T-cell (primary cell): ENCODE results near the gene RNASEL. TPM values are rescaled to one million over a fixed set of nuclear protein-coding genes. Genes with fewer than 3 reads are reported as not detected.

Experiments used
- ATAC-seq, 4 experiments: fragments of 200-7000 bp in 3 of 4; fragments of 150-1000 bp in 1 of 4; cut with Tn5 transposase; replicated peaks in 1 of 4; 1 replicate in 3 of 4; 2 replicates in 1 of 4; pipeline ENCODE4 v1.10.0; 2021; ENCODE audit warnings: moderate library complexity in 3 of 4, mild to moderate bottlenecking in 2 of 4, moderate number of reproducible peaks in 1 of 4
- CTCF ChIA-PET, 2 donors: fragments of 300-600 bp; sonication (Branson Sonifier 250); formaldehyde crosslinking; loops; one replicate each; lab custom pipeline; 2022; ENCODE audit warnings: antibody characterized with exemption in 2 of 2; lab: Charles Lee
- POLR2A ChIA-PET, 2 donors: fragments of 300-600 bp; sonication (Branson Sonifier 250); formaldehyde crosslinking; loops; one replicate each; lab custom pipeline; 2022; ENCODE audit warnings: antibody characterized with exemption in 2 of 2; lab: Charles Lee
- DNase-seq, 35 experiments: peaks; one replicate each; pipeline versions ENCODE4 v3.0.0 to v3.0.0-alpha.2; 2013 to 2023
- H3K27ac ChIP-seq: one replicate; pipeline ENCODE4 v1.5.1; 2013; ENCODE audit warnings: low read length
- H3K27me3 ChIP-seq, 2 experiments: replicated peaks in 1 of 2; 1 replicate in 1 of 2; 2 replicates in 1 of 2; pipeline versions ENCODE4 v1.6.1 to v1.7.0; 2013; ENCODE audit warnings: low read length in 1 of 2, mixed read lengths in 1 of 2; ENCODE audit not compliant: control insufficient read depth in 2 of 2, insufficient read depth in 2 of 2; ENCODE audit errors: extremely low read depth in 1 of 2
- H3K36me3 ChIP-seq, 2 donors: 1 replicate in 1 of 2; 2 replicates in 1 of 2; pipeline versions ENCODE4 v1.6.1 to v1.7.0; 2013; ENCODE audit warnings: low read length in 1 of 2; ENCODE audit not compliant: control insufficient read depth in 2 of 2, insufficient read depth in 1 of 2; ENCODE audit errors: extremely low read depth in 1 of 2
- H3K4me1 ChIP-seq, 2 experiments: 1 replicate in 1 of 2; 2 replicates in 1 of 2; pipeline versions ENCODE4 v1.6.1 to v1.7.0; 2013; ENCODE audit warnings: low read length in 2 of 2, mixed read lengths in 1 of 2; ENCODE audit not compliant: insufficient read depth in 2 of 2, control insufficient read depth in 1 of 2; ENCODE audit errors: extremely low read depth in 1 of 2
- H3K4me3 ChIP-seq, 2 donors: 1 replicate in 1 of 2; 2 replicates in 1 of 2; pipeline versions ENCODE4 v1.5.1 to v1.7.0; 2013; ENCODE audit warnings: mild to moderate bottlenecking in 2 of 2, low read length in 1 of 2, moderate library complexity in 1 of 2; ENCODE audit not compliant: control insufficient read depth in 1 of 2; ENCODE audit errors: extremely low read depth in 1 of 2
- H3K9me3 ChIP-seq: 2 replicates; pipeline ENCODE4 v1.7.0; 2013
- H3K27ac Mint-ChIP-seq, 2 donors: one replicate each; pipeline ENCODE4 v1.8.0; 2020 to 2021; ENCODE audit warnings: mild to moderate bottlenecking in 2 of 2, mixed read lengths in 2 of 2
- H3K27me3 Mint-ChIP-seq, 2 donors: one replicate each; pipeline ENCODE4 v1.8.0; 2021 to 2022; ENCODE audit warnings: mixed read lengths in 2 of 2
- H3K36me3 Mint-ChIP-seq: one replicate; pipeline ENCODE4 v1.8.0; 2021; ENCODE audit warnings: mixed read lengths
- H3K4me1 Mint-ChIP-seq, 3 donors: one replicate each; pipeline ENCODE4 v1.8.0; 2020 to 2022; ENCODE audit warnings: mixed read lengths in 3 of 3, mild to moderate bottlenecking in 1 of 3
- H3K4me3 Mint-ChIP-seq, 3 donors: one replicate each; pipeline ENCODE4 v1.8.0; 2020 to 2022; ENCODE audit warnings: mild to moderate bottlenecking in 3 of 3, mixed read lengths in 3 of 3, moderate library complexity in 3 of 3
- H3K9me3 Mint-ChIP-seq, 3 donors: one replicate each; pipeline ENCODE4 v1.8.0; 2020 to 2022; ENCODE audit warnings: mixed read lengths in 3 of 3
- WGBS: methylation state at CpG from one replicate; pipeline ENCODE4 v1.1.5; 2013; ENCODE audit warnings: missing lambda C conversion rate; ENCODE audit not compliant: insufficient coverage; 5-methylcytosine and 5-hydroxymethylcytosine counted together
- total RNA-seq, 35 experiments: library from RNA in 6 of 35; stranded (reverse) in 6 of 35; fragments of 120-200 nt in 1 of 35; gene quantifications; one replicate each; pipeline versions ENCODE4 v1.2.1 to v1.2.4 and lab custom pipeline; 2013 to 2026

Gene RNASEL
- total RNA-seq, 5 donors from 2014 or later (not counting 1 experiment from before 2014, with no cell fraction given): 10.5 to 20.8 (median 18.7) TPM

DNA sequence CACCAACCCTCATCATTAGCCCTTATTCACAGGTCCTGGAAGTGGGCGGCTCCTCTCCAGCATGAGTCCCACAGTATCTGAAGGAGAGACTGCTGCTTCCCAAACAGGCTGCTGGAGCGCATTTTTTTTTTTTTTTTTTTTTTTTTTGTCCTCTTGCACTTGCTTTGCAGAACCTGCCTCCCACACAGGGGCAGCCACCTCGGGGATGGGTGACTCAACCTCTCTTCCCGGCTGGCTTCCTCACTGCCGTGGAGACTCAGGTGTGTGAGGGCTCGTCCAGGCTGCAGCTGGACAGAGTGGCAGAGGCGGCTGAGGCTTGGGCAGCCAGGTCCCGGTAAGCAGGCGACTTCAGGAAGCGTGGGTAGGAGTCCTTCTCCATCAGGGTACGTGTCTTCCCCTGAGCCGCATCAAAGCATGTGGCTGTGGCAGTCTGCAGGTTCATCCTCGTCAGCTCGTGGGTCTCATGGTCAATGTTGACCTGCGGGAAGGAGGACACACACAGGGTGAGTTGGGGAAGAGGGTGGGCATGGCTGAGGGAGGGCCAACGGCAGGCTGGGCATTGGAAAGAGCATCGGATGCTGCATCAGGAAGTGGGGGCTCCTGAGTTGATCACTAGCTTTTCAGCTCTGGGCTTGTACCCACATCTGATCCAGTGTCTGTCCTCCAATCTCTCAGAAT, 11.1 kb upstream of the RNASEL start:
- Mint-ChIP-seq H3K27me3 (no peaks in the 10 kb centered on the region), H3K9me3 (no peaks in the 10 kb centered on the region), H3K4me1 (peaks cover 0 to 12% (median 4%) of the 10 kb centered on the region in 3 donors), H3K36me3 (peaks cover 4% of the 10 kb centered on the region), H3K27ac (no peak overlapping the region), H3K4me3 (no peak overlapping the region)
- ATAC-seq: no peak
- no peak for DNase-seq
- Histone ChIP-seq H3K4me1 (peaks cover 12 to 25% of the 10 kb centered on the region in 2 experiments), H3K27ac (no peak overlapping the region), H3K9me3 (no peaks in the 10 kb centered on the region), H3K36me3 (peaks cover 0 to 2% of the 10 kb centered on the region in 2 donors), H3K4me3 (no peak overlapping the region), H3K27me3 (peaks cover 0 to 3% of the 10 kb centered on the region in 2 experiments)
- WGBS: 85% methylated on average over 14 of the region's 17 CpGs
- ChIA-PET CTCF (interaction anchor here (0.5 to 11.7 kb wide), 13 partner anchors 9 to 192 kb away, joined by 3 to 257 read pairs (median 4); partner anchors contain the start of genes NPL (in 1 of the 2) and RNASEL (in 1 of the 2)), POLR2A (no interaction called here)

DNA sequence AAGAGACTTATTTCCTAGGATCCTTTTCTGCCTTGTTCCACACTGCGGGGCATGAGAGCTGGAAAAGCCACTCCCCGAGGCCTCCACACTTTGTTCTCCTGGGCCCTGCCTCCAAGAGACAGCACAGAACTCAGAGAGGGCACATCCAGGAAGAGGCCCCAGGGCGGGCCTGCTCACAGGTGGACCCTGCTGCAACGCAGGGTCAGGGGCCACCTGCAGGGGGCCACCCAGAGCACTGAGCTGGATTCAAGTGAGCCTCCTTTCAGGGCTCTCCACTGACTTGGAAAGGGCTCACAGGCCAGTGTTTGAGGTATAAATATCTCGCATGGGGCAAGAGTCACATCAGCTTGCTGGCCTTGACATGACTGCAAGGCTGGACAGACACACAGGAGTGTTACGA, 10.3 kb upstream of the RNASEL start:
- ChIA-PET POLR2A (no interaction called here), CTCF (interaction anchor here (0.5 to 11.7 kb wide), 8 partner anchors 8 to 535 kb away, joined by 3 to 257 read pairs (median 4); partner anchors contain the start of gene NPL (in 1 of the 2))
- Histone ChIP-seq H3K4me1 (peaks cover 10 to 21% of the 10 kb centered on the region in 2 experiments), H3K27ac (no peak overlapping the region), H3K4me3 (no peak overlapping the region), H3K36me3 (peaks cover 0 to 2% of the 10 kb centered on the region in 2 donors), H3K9me3 (no peaks in the 10 kb centered on the region), H3K27me3 (no peaks in the 10 kb centered on the region)
- no peaks in the 10 kb centered on the region for H3K27me3 Mint-ChIP-seq
- H3K4me1 Mint-ChIP-seq: peaks cover 0 to 6% (median 3%) of the 10 kb centered on the region in 3 donors
- H3K27ac Mint-ChIP-seq: no peak overlapping the region
- WGBS: 89% methylated on average over 6 of the region's 6 CpGs
- ATAC-seq (no peak), DNase-seq (no peak)
- H3K36me3 Mint-ChIP-seq: peaks cover 4% of the 10 kb centered on the region
- no peaks in the 10 kb centered on the region for H3K9me3 Mint-ChIP-seq
- no peak overlapping the region for H3K4me3 Mint-ChIP-seq

DNA sequence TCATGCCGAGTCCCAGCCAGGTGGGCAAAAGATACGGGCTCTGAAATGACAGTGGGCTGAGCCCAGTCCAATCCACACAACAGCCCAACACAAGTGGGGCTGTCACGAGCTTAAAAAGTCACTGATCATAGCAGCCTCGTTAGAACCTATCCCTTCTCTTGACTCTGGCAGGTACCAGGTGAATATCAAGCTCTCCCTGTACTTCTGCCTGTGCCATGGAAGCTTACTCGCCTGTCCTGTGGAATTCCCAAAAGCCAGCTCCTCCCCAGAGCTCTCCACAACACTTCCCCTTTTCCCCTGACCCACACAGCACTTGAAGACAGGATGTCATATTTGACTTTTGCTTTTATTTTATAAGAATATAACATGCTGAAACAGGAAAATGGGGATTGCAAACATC, 9.2 kb upstream of the RNASEL start:
- DNase-seq (no peak), ATAC-seq (no peak)
- Histone ChIP-seq H3K36me3 (peaks cover 0 to 2% of the 10 kb centered on the region in 2 donors), H3K4me1 (peaks cover 3 to 11% of the 10 kb centered on the region in 2 experiments), H3K4me3 (no peak overlapping the region), H3K27me3 (no peaks in the 10 kb centered on the region), H3K27ac (no peak overlapping the region), H3K9me3 (no peaks in the 10 kb centered on the region)
- Mint-ChIP-seq H3K27me3 (no peaks in the 10 kb centered on the region), H3K4me3 (no peak overlapping the region), H3K27ac (no peak overlapping the region), H3K9me3 (no peaks in the 10 kb centered on the region), H3K36me3 (peaks cover 4% of the 10 kb centered on the region), H3K4me1 (peaks cover 0 to 3% (median 3%) of the 10 kb centered on the region in 3 donors)
- WGBS: 73% methylated on average over 5 of the region's 5 CpGs
- POLR2A ChIA-PET: interaction anchor here in 1 of 2 donors (1.0 kb wide), 1 partner anchor 186 kb away, joined by 3 read pairs; no protein-coding TSS in a partner anchor
- CTCF ChIA-PET: interaction anchor here (0.6 to 11.7 kb wide), 9 partner anchors 9 to 198 kb away, joined by 3 to 257 read pairs (median 5); partner anchors contain the start of genes NPL (in 1 of the 2) and RNASEL (in 1 of the 2)

DNA sequence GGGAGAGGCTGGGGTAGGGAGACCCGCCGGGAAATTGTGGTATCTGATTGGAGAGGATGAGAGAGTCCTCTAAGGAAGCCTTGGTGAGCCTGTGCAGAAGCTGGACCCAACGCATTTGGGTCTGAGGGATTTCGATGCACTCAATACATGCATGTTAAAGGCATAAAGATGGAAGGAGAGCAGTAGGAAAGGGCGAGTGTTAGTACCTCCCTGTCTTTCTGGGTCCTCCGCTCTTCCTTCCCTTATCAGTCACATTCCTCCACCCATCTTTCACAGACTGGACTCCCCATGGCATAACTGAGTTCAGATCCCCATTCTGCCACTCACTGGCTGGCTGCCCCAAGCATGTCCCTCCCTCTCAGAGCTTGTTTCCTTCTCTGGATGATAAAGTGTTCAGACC, 7.9 kb upstream of the RNASEL start:
- no peak overlapping the region for H3K4me3 Mint-ChIP-seq
- H3K9me3 Mint-ChIP-seq: no peaks in the 10 kb centered on the region
- ChIA-PET POLR2A (no interaction called here), CTCF (interaction anchor here (0.8 to 11.7 kb wide), 10 partner anchors 9 to 1030 kb away, joined by 3 to 257 read pairs (median 4); partner anchors contain the start of gene NPL (in 1 of the 2))
- DNase-seq: no peak
- peaks cover 2 to 5% of the 10 kb centered on the region in 2 experiments for H3K4me1 ChIP-seq
- WGBS: 96% methylated on average over 3 of the region's 6 CpGs
- no peak overlapping the region for H3K4me3 ChIP-seq
- no peaks in the 10 kb centered on the region for H3K27me3 ChIP-seq
- peaks cover 4% of the 10 kb centered on the region for H3K36me3 Mint-ChIP-seq
- H3K9me3 ChIP-seq: no peaks in the 10 kb centered on the region
- peaks cover 0 to 2% of the 10 kb centered on the region in 2 donors for H3K36me3 ChIP-seq
- ATAC-seq: no peak
- H3K27ac ChIP-seq: no peak overlapping the region
- peaks cover 0 to 3% (median 3%) of the 10 kb centered on the region in 3 donors for H3K4me1 Mint-ChIP-seq
- H3K27ac Mint-ChIP-seq: no peak overlapping the region
- H3K27me3 Mint-ChIP-seq: no peaks in the 10 kb centered on the region

DNA sequence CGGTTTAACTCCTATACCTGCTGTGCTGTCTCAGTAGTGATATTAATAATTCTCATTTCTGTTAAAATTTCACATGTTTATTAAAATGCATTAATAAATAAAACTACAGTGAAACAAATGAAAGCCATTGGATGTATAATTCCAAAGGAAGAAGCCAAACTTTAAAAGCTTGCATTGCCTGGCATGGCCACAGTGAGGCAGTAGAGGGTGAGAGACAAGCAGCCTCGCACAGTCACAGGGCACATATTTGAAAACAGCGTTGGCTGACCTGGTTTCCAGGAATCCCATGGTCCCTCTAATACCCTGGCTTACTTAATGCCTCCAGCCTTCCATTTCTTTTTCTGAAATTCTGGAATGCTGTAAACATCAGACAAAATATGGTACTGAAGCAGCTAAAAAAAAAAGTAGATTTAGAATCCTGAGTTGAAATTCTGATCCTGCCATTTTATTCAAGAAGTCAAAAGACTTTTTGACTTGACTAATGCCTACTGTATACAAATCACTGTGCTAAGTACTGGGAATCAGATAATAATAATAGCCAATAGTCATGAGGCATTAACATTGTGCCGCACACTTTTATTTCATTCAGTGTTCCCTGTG, 6.7 kb upstream of the RNASEL start:
- Mint-ChIP-seq H3K4me3 (no peak overlapping the region), H3K27me3 (no peaks in the 10 kb centered on the region), H3K4me1 (peaks cover 0 to 3% (median 3%) of the 10 kb centered on the region in 3 donors), H3K9me3 (no peaks in the 10 kb centered on the region), H3K36me3 (peaks cover 4% of the 10 kb centered on the region), H3K27ac (no peak overlapping the region)
- DNase-seq: peak in 34 of 35 experiments; percentile 18 to 77 (median 52)
- Histone ChIP-seq H3K9me3 (no peaks in the 10 kb centered on the region), H3K36me3 (peaks cover 0 to 2% of the 10 kb centered on the region in 2 donors), H3K4me1 (no peaks in the 10 kb centered on the region), H3K27ac (no peak overlapping the region), H3K27me3 (no peaks in the 10 kb centered on the region), H3K4me3 (no peak overlapping the region)
- POLR2A ChIA-PET: interaction anchor here in 1 of 2 donors (0.6 kb wide), 1 partner anchor 17 kb away, joined by 3 read pairs; no protein-coding TSS in a partner anchor
- CTCF ChIA-PET: interaction anchor here (0.6 to 11.7 kb wide), 16 partner anchors 8 to 511 kb away, joined by 3 to 257 read pairs (median 4); partner anchors contain the start of gene NPL (in 1 of the 2)
- peak; percentile 60 to 82 (median 67) for ATAC-seq
- no CpG with 5 or more reads among the region's 4 CpGs for WGBS

DNA sequence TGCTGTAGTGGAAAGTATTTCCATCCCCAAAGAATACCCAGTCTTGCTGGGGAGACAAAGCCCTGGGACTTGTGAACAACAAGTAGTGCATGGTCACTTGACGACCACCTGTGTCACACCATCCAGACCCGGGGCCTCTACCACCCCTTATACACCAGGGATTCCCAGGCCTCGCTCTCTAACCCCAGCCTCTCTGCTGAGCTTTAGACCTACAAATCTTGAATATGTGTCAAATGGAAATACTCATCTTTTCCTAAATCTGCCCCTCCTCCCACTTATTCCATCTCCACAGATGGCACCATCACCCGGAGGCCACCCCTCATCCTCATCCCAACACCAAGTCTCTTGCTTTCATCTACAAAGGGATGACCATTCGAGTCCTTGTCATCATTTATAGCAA, 875 bp upstream of the RNASEL start:
- no peak overlapping the region for H3K27ac ChIP-seq
- no peaks in the 10 kb centered on the region for H3K27me3 ChIP-seq
- ChIA-PET POLR2A (no interaction called here), CTCF (interaction anchor here in 1 of 2 donors (0.6 to 4.2 kb wide), 4 partner anchors 9 to 196 kb away, joined by 3 to 28 read pairs (median 7); partner anchors contain the start of gene RGS16)
- no peak overlapping the region for H3K4me3 ChIP-seq
- no peaks in the 10 kb centered on the region for H3K27me3 Mint-ChIP-seq
- WGBS: 74% methylated on average over 3 of the region's 5 CpGs
- DNase-seq (no peak), ATAC-seq (no peak)
- peaks cover 0 to 15% of the 10 kb centered on the region in 2 donors for H3K36me3 ChIP-seq
- peaks cover 35 to 45% (median 43%) of the 10 kb centered on the region in 3 donors for H3K4me1 Mint-ChIP-seq
- no peaks in the 10 kb centered on the region for H3K9me3 ChIP-seq
- peaks cover 0 to 3% (median 0%) of the 10 kb centered on the region in 3 donors for H3K9me3 Mint-ChIP-seq
- peak overlapping the region; percentile 100 for H3K27ac Mint-ChIP-seq
- peaks cover 2 to 23% of the 10 kb centered on the region in 2 experiments for H3K4me1 ChIP-seq
- H3K4me3 Mint-ChIP-seq: peak overlapping the region; percentile 94 to 100 (median 98)
- H3K36me3 Mint-ChIP-seq: peaks cover 22% of the 10 kb centered on the region
